GM21528 (cell line): ENCODE measurements around the gene CST9L.
"Not testable (repeated sequence)": the region's sequence is repeated elsewhere in the genome, so short reads cannot be mapped to it uniquely, and the experiment has no call there.

Experiments
- ATAC-seq: cut with Tn5 transposase; IDR thresholded peaks from one replicate; pipeline ENCODE4 v1.9.1; 2021; ENCODE audit warnings: mild to moderate bottlenecking, moderate library complexity; ENCODE audit not compliant: unreplicated experiment, low FRiP score

The CST9L gene

DNA sequence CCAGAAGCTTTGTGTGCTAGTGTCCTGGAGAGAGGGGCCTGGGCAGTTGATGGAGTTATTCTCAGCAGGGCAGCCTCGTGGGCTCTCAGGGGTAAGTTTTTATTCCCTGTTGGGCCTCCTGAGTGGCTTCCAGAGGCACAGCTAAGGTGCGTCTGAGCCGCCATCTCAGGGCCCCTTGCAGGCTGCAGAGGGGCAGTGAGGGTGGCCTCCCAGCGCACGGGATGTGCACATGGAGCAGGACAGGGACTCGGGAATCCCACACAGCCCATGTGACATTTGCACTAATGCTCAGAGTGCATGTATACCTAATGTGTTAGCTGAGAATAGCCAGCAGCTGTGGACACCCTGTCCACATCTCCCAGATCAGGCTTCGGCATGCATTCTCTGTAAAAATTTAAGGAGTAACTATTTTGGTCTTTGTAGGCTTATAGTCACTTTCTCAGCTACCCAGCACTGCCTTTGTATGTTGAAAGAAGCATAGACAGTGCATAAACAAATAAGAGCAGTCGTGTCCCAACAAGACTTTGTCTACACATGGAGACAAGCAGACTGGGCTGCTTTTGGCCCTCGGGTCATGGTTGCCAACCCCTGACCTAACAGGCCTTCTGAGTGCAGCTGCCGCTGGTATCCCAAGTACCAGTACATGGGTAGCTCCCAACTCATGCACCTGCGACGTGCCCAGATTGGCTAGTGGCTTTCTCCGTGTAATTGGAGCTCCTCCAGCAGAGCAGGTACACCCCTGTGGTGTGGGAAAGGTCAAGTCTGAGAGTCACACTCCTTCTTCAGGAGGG, 18.6 kb upstream of the CST9L start:
- no peak for ATAC-seq

- no peak for ATAC-seq
These were observed 17.8 kb upstream of the CST9L start for GRCh38 chr20:23585808-23586734.

DNA sequence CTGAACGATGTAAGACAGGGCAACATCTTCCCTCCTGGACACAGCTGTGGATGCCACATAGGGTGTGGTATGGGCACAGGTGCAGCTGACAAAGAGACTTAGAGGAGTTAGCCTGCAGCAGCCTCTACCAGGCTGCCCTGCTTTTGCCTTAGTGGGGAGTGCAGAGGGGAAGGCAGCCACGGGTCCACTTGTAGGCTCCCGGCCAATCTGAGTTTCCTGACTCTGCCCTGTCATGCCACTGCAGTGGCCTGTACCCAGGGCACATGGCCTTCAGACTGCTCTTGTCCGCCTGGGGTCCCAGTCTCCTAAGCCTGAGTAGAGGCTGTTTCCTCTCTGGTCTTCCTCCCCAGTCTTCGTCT, 17.1 kb upstream of the CST9L start:
- no peak for ATAC-seq

DNA sequence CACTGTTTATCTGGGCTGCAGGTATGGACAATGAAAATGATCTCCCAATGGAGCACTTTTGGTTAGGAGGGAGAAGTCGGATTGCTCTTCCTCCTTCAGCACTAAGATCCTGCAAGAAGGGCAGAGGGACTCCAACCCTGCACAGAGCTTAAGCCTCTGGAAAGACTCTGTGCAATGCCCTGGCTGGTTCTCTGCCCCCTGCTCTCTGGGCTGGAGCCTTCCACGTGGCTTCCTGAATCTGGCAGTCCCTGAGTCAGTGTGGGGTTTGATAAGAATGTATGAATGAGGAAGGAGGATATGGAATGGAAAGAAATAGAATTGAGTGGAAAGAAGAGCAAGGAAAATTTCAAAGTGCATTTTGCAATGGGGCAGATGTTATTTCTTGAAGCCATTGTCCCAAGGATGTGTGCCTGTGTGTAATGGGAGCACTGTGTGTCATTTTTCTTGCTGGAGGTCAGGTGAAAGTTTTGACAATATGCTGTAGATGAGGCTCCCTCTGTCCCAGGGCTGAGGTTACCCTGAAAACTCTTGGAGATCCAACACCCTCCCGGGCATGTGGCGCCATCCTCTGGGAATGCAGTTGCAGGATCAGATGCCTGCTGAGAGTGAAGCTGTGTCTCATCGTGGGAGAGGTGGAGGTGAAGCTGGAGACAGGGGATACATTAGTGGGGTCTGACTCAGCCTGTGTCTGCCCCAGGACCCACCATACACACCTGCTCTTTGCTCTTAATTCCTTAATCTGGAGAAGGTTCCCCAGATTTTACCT, 16.3 kb upstream of the CST9L start:
- no peak for ATAC-seq

GRCh38 chr20:23583526-23583925, 15.2 kb upstream of the CST9L start:
- ATAC-seq = no peak

- ATAC-seq = no peak
These were observed 14.0 kb upstream of the CST9L start for GRCh38 chr20:23582293-23582692.

DNA sequence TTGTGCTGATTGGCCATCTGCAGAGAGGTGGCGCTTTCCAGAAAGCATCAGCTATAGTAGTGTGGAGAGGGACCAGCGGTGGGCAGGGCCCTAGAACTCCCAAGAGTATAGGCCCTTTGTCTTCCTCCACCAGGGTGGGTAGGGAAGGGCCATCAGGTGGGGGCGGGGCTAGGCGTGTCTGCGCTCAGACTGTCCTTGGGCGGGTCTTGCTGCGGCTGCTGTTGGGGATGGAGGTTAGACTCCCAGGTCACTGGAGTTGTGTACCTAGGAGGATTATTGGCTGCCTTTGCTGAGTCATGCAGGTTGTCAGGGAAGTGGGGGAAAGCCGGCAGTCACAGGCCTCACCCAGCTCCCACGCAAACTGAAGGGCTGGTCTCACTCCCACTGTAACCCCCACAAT, 13.5 kb upstream of the CST9L start:
- ATAC-seq = not testable (repeated sequence)

DNA sequence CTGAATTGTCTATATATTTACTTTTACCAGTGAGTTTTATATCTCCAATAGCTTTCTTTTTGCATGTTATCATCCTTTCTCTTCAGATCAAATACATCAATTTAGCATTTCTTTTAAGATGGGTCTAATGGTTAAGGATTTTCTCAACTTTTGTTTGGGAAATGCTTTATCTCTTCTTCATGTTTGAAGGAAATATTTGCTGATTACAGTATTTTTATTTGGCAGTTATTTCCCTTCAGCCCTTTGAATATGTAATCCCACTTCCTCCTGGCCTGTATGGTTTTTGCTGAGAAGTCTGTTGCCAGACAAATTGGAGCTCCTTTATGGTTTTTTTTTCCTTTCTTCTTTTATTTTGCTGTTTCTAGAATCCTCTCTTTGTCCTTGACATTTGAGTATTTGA, 6.7 kb upstream of the CST9L start:
- no peak for ATAC-seq

DNA sequence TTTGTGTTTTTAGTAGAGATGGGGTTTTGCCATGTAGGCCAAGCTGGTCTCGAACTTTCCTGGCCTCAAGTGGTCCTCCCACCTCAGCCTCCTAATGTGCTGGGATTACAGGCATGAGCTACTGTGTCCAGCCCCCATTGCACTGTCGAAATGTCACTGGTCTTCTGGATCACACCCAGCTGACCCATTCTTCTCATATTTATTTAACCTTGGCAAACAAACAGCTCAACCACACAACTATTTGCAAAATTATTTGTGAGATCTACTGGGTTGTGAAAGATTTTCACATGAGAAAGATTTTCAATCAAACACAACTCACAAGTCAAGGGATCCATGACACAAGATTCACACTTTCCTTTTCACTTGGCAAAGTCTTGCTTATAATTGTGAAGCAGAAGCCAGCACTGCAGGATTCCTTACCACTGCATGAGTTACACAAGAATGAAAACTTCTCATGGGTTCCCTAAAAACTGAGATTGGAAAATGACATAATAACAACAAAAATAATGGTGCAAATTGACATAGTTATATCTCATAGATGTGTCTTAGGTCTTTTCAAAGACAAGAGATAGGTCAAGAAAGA, 2.0 kb upstream of the CST9L start:
- no peak for ATAC-seq

GRCh38 chr20:23569570-23569969, 1.3 kb upstream of the CST9L start:
- no peak for ATAC-seq

GRCh38 chr20:23568971-23569330, 667 bp upstream of the CST9L start:
- ATAC-seq = no peak

DNA sequence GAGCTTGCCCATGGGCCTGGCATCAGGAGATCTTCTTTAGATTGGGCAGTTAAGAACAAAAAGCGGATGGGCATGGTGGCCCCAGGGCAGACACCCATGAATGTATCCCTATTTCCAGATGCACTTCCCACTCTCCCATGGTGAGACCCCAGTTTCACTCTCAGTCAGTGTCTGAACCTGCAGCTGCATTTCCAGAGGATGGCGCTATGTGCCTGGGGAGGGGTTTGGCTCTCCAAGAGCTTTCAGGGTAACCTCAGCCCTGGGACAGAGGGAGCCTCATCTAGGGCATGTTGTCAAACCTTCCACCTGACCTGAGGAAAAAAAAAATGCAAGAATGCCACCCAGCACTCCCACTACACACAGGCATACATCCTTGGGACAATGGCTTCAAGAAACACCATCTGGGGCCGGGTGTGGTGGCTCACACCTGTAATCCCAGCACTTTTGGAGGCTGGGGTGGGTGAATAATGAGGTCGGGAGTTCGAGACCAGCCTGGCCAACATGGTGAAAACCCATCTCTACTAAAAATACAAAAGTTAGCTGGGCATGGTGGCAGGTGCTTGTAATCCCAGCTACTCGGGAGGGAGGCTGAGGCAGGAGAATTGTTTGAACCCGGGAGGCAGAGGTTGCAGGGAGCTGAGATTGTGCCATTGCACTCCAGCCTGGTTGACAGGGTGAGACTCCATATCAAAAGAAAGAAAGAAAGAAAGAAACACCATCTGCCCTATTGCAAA, 1.9 kb downstream of the CST9L start:
- no peak for ATAC-seq

DNA sequence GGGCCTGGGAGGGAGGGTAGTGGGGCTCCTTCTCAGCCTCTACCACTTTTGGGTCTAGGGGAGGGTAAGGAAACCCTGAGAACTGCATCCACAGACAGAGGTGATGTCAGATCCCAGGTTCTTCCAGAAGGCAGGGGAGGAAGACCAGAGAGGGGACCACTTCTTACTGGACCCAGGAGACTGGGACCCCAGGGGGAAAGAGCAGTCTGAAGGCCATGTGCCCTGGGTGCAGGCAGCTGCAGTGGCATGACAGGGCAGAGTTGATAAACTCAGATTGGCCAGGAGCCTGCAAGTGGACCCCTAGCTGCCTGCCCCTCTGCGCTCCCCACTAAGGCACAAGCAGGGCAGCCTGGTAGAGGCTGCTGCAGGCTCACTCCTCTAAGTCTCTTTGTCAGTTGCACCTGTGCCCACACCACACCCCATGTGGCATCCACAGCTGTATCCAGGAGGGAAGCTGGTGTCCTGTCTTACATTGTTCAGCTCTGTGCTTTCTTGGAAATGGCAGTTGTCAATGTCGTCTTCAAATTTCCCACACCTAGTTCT, 2.7 kb downstream of the CST9L start:
- ATAC-seq = no peak

DNA sequence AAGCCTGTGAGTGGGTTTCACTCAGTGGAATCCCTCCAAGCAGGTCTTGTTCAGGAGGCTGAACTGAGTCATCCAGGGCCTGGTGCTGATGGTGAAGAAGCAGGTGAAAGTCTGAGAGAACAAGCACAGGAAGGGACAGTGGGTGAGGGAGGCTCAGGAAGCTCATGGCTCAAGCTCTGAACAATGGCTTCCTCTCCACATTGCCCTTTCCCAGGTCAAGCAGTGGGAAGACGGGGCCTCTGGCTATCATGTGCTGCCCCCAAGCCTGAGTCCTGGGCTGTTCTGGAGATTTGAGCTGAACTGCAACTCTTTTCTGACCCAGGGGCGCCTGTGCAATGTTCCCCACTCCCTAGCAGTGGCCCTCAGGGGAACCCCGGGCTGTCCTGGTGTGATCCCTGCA, 3.4 kb downstream of the CST9L start:
- no peak for ATAC-seq

DNA sequence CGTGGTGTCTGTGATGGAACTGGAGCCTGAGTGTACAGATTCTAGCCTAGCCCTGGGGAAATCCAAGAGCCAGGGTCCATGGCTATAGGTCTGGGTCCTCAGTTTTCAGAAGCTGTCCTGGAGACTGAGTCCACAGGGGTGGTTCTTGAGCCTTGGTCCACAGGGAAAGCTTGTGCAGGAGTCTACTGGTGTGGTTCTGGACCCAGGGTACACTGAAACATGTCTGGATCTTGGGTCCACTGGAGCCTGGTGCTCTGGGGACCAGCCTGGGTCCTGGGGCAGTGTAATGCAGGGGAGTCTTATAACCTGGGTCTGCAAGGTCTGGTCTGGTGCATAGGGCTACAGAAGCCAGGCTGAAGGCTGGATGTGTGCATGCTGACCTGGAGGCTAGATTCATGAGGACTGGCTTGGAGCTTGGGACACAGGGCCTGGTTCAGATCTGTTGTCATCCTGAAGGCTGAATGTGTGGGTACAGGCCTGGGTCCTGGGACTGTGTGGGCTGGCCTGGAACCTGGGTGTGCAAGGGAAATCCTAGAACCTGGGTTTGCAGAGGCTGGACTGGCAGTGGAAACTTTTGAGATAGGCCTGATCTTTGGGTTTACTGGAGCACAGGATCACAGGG, 5.5 kb downstream of the CST9L start:
- no peak for ATAC-seq

DNA sequence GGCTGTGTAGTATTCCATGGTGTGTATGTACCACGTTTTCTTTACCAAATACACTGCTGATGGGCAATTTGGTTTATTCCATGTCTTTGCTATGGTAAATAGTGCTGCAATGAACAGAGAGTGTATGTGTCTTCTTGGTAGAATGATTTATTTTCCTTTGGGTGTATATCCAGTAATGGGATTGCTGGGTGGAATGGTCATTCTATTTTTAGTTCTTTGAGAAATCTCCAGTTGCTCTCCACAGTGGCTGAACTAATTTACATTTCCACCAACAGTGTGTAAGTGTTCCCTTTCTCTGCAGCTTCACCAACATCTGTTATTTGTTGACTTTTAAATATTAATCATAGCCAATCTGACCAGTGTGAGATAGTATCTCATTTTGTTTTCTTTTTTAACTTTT, 13.9 kb downstream of the CST9L start:
- ATAC-seq = no peak

- ATAC-seq = no peak
These were observed 16.5 kb downstream of the CST9L start for GRCh38 chr20:23551786-23552185.

DNA sequence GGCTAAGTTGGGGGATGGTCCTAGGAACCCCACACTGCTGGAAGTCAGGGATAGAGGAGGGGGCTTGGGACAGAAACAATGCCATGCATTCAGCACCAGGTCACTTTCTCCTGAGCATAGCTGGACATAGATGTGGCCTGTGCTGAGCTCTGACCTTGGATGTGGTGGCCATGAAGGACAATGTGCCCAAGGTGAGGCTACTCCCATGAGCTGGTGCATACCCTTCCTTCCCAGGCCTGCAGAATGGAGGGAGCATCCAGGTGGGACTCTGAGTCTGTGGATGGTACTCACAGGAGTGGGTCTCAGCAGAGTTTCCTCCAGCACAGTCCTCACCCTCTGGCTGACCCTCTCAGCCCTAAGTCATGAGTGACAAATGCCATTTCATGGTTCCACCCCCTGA, 16.9 kb downstream of the CST9L start:
- no peak for ATAC-seq

DNA sequence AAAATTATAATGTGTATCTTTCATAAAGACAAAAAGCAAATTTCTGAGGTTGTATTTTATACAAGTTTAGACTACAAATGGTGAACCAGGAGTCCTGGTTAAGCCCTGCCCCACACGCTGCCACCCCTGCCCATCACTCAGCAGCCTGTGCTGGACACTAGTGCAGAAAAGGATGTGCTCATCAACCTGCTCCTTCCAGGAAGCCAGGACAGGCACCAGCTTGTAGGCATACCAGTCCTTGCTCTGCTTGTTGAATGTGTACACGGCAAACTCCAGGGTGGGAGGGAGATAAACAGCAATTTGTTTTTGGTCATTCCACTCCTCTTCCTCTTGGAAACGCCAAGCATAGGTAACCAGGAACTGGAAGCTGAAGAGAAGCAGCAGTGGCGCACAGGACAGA, 18.1 kb downstream of the CST9L start:
- no peak for ATAC-seq
